Activated T-cell treated with anti-CD3 and anti-CD28 coated beads, Interleukin-2, amount 50 U/mL, for 24 hours (primary cell): ENCODE data around the gene CHD9.
A peak's percentile ranks its signal among the peaks of the same experiment; 100 is the strongest.
"Not testable (repeated sequence)": the region's sequence is repeated elsewhere in the genome, so short reads cannot be mapped to it uniquely, and the experiment has no call there.

ENCODE experiments used
- DNase-seq: peaks from one replicate; pipeline ENCODE4 v3.0.0-alpha.2; 2020
- H3K27ac Mint-ChIP-seq: 2 replicates; pipeline ENCODE4 v1.8.0; 2020; ENCODE audit warnings: mild to moderate bottlenecking, mixed read lengths
- H3K27me3 Mint-ChIP-seq: 2 replicates; pipeline ENCODE4 v1.8.0; 2020; ENCODE audit warnings: mixed read lengths
- H3K36me3 Mint-ChIP-seq: 2 replicates; pipeline ENCODE4 v1.8.0; 2020; ENCODE audit warnings: low read depth, mixed read lengths
- H3K4me1 Mint-ChIP-seq: 2 replicates; pipeline ENCODE4 v1.8.0; 2020; ENCODE audit warnings: low read depth, mixed read lengths
- H3K4me3 Mint-ChIP-seq: 2 replicates; pipeline ENCODE4 v1.8.0; 2020; ENCODE audit warnings: mild to moderate bottlenecking, moderate library complexity, mixed read lengths
- H3K9me3 Mint-ChIP-seq: 2 replicates; pipeline ENCODE4 v1.8.0; 2020; ENCODE audit warnings: mixed read lengths

Gene CHD9

GRCh38 chr16:53041320-53042051 is 13.3 kb upstream of the CHD9 start:
- no peak for DNase-seq

DNA sequence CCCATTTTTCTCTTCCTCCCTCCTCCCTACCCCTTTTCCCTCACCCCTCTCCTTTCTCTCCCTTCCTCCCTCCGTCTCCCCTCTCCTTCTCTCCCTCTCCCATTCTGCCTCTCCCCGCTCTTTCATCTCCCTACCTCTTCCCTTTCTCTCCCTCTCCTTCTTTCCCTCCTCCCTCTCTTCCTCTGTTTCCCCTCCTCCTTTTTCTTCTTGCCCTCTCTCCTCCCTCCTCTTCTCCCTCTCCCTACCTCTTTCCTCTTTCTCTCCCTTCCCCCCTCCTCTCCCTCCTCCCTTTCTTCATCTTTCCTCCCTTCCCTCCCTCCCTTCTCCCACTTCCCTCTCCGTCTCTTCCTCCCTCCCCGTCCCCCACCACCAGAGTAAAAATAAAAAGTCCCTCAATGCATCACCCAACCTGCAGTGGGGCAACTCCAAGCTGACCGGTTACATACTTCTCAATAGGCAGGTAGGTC is 12.5 kb upstream of the CHD9 start:
- no peak for DNase-seq
- Mint-ChIP-seq H3K4me1 (no peaks in the 10 kb centered on the region), H3K4me3 (no peak overlapping the region), H3K9me3 (no peaks in the 10 kb centered on the region), H3K27ac (no peak overlapping the region), H3K27me3 (peaks cover 23% of the 10 kb centered on the region), H3K36me3 (no peaks in the 10 kb centered on the region)

More at GRCh38 chr16:53041320-53042051, 13.3 kb upstream of the CHD9 start:
- Mint-ChIP-seq H3K27ac (no peak overlapping the region), H3K4me1 (no peaks in the 10 kb centered on the region), H3K4me3 (no peak overlapping the region), H3K27me3 (peaks cover 23% of the 10 kb centered on the region), H3K9me3 (no peaks in the 10 kb centered on the region), H3K36me3 (no peaks in the 10 kb centered on the region)

GRCh38 chr16:53043428-53043831 is 11.4 kb upstream of the CHD9 start:
- peaks cover 19% of the 10 kb centered on the region for H3K27me3 Mint-ChIP-seq
- H3K4me1 Mint-ChIP-seq: no peaks in the 10 kb centered on the region
- no peaks in the 10 kb centered on the region for H3K36me3 Mint-ChIP-seq
- H3K27ac Mint-ChIP-seq: no peak overlapping the region
- DNase-seq: no peak
- no peak overlapping the region for H3K4me3 Mint-ChIP-seq
- H3K9me3 Mint-ChIP-seq: no peaks in the 10 kb centered on the region

DNA sequence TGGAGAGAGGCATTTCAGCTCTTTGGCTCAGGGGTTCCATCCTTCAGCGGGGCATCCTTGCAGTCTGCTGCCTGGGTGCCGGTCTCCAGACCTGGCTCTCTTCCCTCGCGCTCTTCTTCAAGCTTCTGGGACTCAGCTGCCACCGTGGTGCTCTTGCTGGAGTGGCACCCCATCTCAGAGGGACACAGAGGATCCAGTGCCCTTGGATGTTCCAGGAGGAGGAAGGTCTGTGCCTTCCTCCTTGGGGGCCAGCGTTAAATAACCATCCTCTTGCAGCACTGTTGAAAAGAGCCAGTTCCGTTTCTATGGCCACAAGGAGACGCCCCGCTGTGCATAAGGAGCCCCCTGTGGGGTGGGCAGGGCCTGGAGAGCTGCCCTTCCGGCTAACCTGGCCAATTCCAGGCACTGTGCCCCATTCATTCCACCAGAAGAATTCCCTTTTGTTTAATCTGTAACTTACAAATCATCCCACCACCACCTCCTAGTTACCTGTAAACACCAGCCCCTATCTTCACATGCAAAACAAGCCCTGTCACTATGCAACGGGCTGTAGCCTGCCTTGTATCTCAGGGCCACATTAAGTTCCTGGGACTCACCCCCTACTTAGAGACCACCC is 10.7 kb upstream of the CHD9 start:
- Mint-ChIP-seq H3K9me3 (no peaks in the 10 kb centered on the region), H3K4me1 (no peaks in the 10 kb centered on the region), H3K4me3 (no peak overlapping the region), H3K27me3 (peaks cover 19% of the 10 kb centered on the region), H3K27ac (no peak overlapping the region), H3K36me3 (no peaks in the 10 kb centered on the region)
- no peak for DNase-seq

DNA sequence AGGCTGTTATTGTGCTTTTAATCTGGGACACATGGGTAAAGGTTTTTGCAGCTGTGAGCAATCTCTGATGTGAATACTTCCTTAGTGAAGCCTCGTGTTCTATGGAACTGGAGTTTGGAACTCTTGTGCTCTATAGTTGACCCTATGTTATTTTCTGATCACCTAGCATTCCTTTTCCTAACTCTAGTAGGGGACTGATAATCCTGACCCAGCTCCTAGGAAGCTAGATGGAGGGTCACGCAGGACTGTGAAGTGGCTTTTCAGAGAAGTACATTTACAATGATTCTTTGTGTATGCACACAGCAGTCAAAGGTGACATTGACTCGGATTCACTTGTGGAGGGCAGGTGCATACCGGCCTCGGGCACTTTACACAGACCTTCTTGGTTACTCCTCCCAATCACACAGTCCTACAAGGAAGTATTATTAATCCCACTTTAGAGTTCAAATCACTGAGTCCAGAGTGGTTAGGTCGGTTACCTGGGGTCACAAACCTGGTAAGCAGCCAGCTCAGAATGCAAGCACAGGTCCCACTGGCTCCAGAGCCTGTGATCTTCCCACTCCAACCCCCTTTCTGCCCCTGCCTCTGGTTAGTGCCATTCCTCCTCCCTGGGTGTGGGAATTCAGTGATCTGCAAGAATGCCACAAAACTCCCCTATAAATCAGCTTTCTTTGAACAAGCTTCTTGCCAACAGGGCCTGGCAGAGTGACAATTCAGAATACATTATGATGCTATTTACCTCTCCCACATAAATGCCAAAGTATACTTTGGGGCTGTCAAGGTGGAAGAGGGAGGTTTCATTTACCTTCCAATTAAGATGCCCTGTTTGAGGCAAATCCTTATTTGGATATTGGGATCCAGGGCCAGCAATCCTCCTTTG is 9.2 kb upstream of the CHD9 start:
- no peak for DNase-seq
- H3K36me3 Mint-ChIP-seq: no peaks in the 10 kb centered on the region
- no peak overlapping the region for H3K27ac Mint-ChIP-seq
- no peak overlapping the region for H3K4me3 Mint-ChIP-seq
- peaks cover 19% of the 10 kb centered on the region for H3K27me3 Mint-ChIP-seq
- no peaks in the 10 kb centered on the region for H3K9me3 Mint-ChIP-seq
- H3K4me1 Mint-ChIP-seq: no peaks in the 10 kb centered on the region

GRCh38 chr16:53047515-53047914 is 7.3 kb upstream of the CHD9 start:
- H3K36me3 Mint-ChIP-seq, H3K4me3 Mint-ChIP-seq, DNase-seq, H3K27ac Mint-ChIP-seq, H3K9me3 Mint-ChIP-seq, H3K4me1 Mint-ChIP-seq: not testable (repeated sequence)
- peaks cover 19% of the 10 kb centered on the region for H3K27me3 Mint-ChIP-seq

GRCh38 chr16:53048139-53048915 is 6.5 kb upstream of the CHD9 start:
- peaks cover 3% of the 10 kb centered on the region for H3K4me1 Mint-ChIP-seq
- no peak overlapping the region for H3K27ac Mint-ChIP-seq
- no peak overlapping the region for H3K4me3 Mint-ChIP-seq
- H3K9me3 Mint-ChIP-seq: no peaks in the 10 kb centered on the region
- H3K27me3 Mint-ChIP-seq: peaks cover 19% of the 10 kb centered on the region
- no peaks in the 10 kb centered on the region for H3K36me3 Mint-ChIP-seq
- no peak for DNase-seq

DNA sequence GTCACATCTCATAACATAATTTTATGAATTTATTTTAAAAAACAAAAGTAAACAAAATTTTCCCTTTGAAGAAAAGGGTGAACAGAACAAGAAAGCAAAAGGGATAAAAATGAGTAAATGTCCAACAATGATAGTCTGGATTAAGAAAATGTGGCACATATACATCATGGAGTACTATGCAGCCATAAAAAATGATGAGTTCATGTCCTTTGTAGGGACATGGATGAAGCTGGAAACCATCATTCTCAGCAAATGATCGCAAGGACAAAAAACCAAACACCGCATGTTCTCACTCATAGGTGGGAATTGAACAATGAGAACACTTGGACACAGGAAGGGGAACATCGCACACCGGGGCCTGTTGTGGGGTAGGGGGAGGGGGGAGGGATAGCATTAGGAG is 3.5 kb upstream of the CHD9 start:
- not testable (repeated sequence) for H3K9me3 Mint-ChIP-seq, H3K4me3 Mint-ChIP-seq, H3K27ac Mint-ChIP-seq, H3K27me3 Mint-ChIP-seq, DNase-seq, H3K36me3 Mint-ChIP-seq
- peaks cover 19% of the 10 kb centered on the region for H3K4me1 Mint-ChIP-seq

DNA sequence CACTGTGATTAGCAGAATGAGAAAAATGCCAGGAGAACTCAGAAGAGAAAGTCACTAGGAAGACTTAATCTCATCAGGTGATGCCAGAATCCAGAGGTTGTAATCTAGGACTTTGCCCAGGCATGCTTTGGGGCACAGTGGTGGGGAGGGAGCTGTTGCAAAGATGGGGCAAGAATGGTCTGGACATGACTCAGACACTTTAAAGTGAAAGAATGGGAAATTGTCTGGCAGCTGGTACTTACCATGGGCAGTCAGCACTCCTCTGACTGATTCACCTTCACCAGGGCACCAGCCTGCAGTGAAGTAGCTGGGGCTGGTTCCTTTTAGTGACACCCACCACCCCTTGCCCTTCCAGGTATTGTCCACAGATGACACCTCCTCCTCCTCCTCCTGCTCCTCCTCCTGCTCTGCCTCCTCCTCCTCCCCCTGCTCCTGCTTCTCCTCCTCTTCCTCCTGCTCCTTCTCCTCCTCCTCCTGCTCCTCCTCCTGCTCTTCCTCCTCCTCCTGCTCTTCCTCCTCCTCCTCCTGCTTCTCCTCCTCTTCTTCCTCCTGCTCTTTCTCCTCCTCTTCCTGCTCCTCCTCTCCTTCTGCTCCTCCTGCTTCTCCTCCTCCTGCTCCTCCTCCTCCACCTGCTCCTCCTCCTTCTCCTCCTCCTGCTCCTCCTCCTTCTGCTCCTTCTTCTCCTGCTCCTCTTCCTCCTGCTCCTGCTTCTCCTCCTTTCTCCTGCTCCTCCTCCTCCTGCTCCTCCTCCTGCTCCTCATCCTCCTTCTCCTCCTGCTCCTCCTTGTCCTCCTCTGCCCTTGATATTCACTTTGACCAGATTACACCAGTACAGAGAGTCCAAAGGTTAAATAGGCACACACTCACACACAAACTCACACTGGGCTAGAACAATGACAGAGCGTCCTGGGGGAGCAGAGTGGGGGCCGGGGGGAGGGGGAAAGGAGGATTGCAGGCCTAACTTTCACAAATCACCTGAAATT is 2.0 kb upstream of the CHD9 start, which contains the start of gene CHD9NB:
Gene CHD9NB, minus strand, starts transcription at position 379 of the 983 bp plus-strand sequence. CDS start 8,739 bp downstream, outside the sequence.
- no peaks in the 10 kb centered on the region for H3K36me3 Mint-ChIP-seq
- no peak within 1 kb of the TSS for H3K4me3 Mint-ChIP-seq
- no peaks in the 10 kb centered on the region for H3K9me3 Mint-ChIP-seq
- DNase-seq: no peak
- peaks cover 27% of the 10 kb centered on the region for H3K4me1 Mint-ChIP-seq
- H3K27ac Mint-ChIP-seq: no peak within 1 kb of the TSS
- no peaks in the 10 kb centered on the region for H3K27me3 Mint-ChIP-seq

DNA sequence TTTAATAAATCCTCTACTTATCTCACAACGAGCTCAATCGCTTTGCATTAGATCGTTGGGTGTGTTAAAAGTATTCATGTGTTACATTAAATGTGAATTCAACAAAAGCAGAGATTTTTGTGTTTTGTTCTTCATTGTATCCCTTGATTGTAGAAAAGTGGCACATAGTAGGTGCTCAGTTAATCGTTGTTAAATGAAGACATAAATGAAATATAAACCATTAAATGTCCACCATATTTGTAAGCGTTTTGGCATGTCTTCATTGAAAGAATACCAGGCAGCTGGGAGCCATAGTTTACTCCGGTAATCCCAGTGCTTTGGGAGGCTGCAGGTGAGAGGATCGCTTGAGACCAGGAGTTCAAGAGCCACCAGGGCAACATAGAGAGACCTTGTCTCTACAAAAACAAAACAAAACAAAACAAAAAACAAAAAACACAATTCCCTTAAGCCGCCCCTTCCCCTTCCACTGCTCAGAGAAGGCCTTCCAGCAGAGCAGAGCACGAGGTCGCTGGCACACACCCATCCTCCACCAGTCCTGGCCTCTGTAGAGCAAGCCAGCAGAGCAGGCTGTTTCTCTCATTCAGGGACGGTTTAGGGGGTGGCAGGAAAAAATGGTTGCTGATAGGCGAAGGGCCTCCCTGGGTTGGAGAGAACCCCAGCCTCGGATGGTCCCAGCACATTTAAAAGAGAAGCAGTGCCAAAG is 673 bp upstream of the CHD9 start:
- no peaks in the 10 kb centered on the region for H3K9me3 Mint-ChIP-seq
- DNase-seq: no peak
- peak overlapping the region; percentile 88 for H3K4me3 Mint-ChIP-seq
- H3K27ac Mint-ChIP-seq: peak overlapping the region; percentile 86
- H3K27me3 Mint-ChIP-seq: no peaks in the 10 kb centered on the region
- H3K4me1 Mint-ChIP-seq: peaks cover 35% of the 10 kb centered on the region
- H3K36me3 Mint-ChIP-seq: no peaks in the 10 kb centered on the region

GRCh38 chr16:53055541-53056391 is 975 bp downstream of the CHD9 start:
- Mint-ChIP-seq H3K36me3 (no peaks in the 10 kb centered on the region), H3K27ac (peak overlapping the region; percentile 89), H3K9me3 (no peaks in the 10 kb centered on the region), H3K4me1 (peaks cover 35% of the 10 kb centered on the region), H3K27me3 (no peaks in the 10 kb centered on the region), H3K4me3 (peak overlapping the region; percentile 88)
- DNase-seq: no peak

- DNase-seq: no peak
- H3K4me3 Mint-ChIP-seq: peak overlapping the region; percentile 38
- H3K9me3 Mint-ChIP-seq: no peaks in the 10 kb centered on the region
- H3K27ac Mint-ChIP-seq: no peak overlapping the region
- H3K27me3 Mint-ChIP-seq: no peaks in the 10 kb centered on the region
- H3K36me3 Mint-ChIP-seq: no peaks in the 10 kb centered on the region
- H3K4me1 Mint-ChIP-seq: peaks cover 40% of the 10 kb centered on the region
Measured at GRCh38 chr16:53056392-53056881, 1.6 kb downstream of the CHD9 start.
